HepG2 (cell line): ENCODE data around the gene CLEC2B. TPM values are rescaled to one million over a fixed set of nuclear protein-coding genes. Genes with fewer than 3 reads are reported as not detected.

Experiments used
- ATAC-seq: fragments of 200-7000 bp; cut with Tn5 transposase; 3 replicates; pipeline ENCODE4 v1.9.1; 2020; ENCODE audit warnings: mild to moderate bottlenecking, moderate library complexity
- BruUV-seq: library from RNA; stranded (reverse); fragments of 400-500 nt; replicated peaks from 2 replicates; lab custom pipeline; 2021; lab: Mats Ljungman, UMichigan
- CTCF ChIA-PET: fragments of 300-600 bp; formaldehyde crosslinking; extraction: SDS; loops from one replicate; lab custom pipeline; 2021; ENCODE audit warnings: low total read pairs, inconsistent platforms, low intra/inter-chr PET ratio; lab: Yijun Ruan, JAX
- POLR2A ChIA-PET: fragments of 350-600 bp; sonication (Branson Sonifier 250); formaldehyde crosslinking; loops from one replicate; lab custom pipeline; 2020; ENCODE audit warnings: antibody characterized with exemption, inconsistent platforms; lab: Yijun Ruan, JAX
- DNase-seq: peaks from one replicate; pipeline ENCODE4 v3.0.0-alpha.2; 2015; ENCODE audit warnings: low spot score
- FAIRE-seq: peaks from 3 replicates; lab custom pipeline; 2011; peaks lifted over from hg19 to GRCh38; lab: Jason Lieb, UNC
- H2AFZ ChIP-seq: one replicate; pipeline ENCODE4 v1.6.1; 2011; ENCODE audit warnings: low read length, inconsistent platforms
- H3K27ac ChIP-seq: fragments of 300-600 bp; 3 replicates; pipeline ENCODE4 v1.8.0; 2011; ENCODE audit warnings: mixed run types, mild to moderate bottlenecking, mixed read lengths, low read length, inconsistent platforms; ENCODE audit not compliant: insufficient read depth; ENCODE audit errors: extremely low read length
- H3K27me3 ChIP-seq, 2 experiments: fragments of 200-600 bp in 1 of 2; 2 replicates in 1 of 2; 3 replicates in 1 of 2; pipeline versions ENCODE4 v1.6.0 to v1.8.0; 2011; ENCODE audit warnings: low read length in 2 of 2, mild to moderate bottlenecking in 2 of 2, moderate library complexity in 2 of 2, inconsistent platforms in 1 of 2; ENCODE audit not compliant: insufficient read depth in 2 of 2, control insufficient read depth in 1 of 2
- H3K36me3 ChIP-seq, 2 experiments: fragments of 200-600 bp in 1 of 2; replicated peaks in 1 of 2; 2 replicates in 1 of 2; 3 replicates in 1 of 2; pipeline versions ENCODE4 v1.5.1 to v1.8.0; 2011; ENCODE audit warnings: low read length in 2 of 2, inconsistent platforms in 1 of 2; ENCODE audit not compliant: insufficient read depth in 2 of 2, control insufficient read depth in 1 of 2
- H3K4me1 ChIP-seq: 2 replicates; pipeline ENCODE4 v1.5.1; 2012; ENCODE audit warnings: low read length, inconsistent platforms; ENCODE audit not compliant: insufficient read depth
- H3K4me2 ChIP-seq: 2 replicates; pipeline ENCODE4 v1.6.0; 2011; ENCODE audit warnings: low read depth, low read length, inconsistent platforms
- H3K4me3 ChIP-seq, 3 experiments: fragments of 200-600 bp in 1 of 3; sonication (generic), shearing (Covaris generic) in 1 of 3; replicated peaks in 1 of 3; 2 replicates each; pipeline ENCODE4 v1.5.1; 2011 to 2016; ENCODE audit warnings: low read length in 3 of 3, inconsistent platforms in 2 of 3, low read depth in 2 of 3, mild to moderate bottlenecking in 2 of 3, control low read depth in 1 of 3, mixed read lengths in 1 of 3; ENCODE audit not compliant: insufficient read depth in 1 of 3
- H3K79me2 ChIP-seq: one replicate; pipeline ENCODE4 v1.6.1; 2011; ENCODE audit warnings: low read length, inconsistent platforms; ENCODE audit not compliant: insufficient read depth
- H3K9ac ChIP-seq: 2 replicates; pipeline ENCODE4 v1.6.0; 2011; ENCODE audit warnings: mild to moderate bottlenecking, low read depth, low read length, inconsistent platforms; ENCODE audit not compliant: insufficient read depth
- H3K9me3 ChIP-seq: 2 replicates; pipeline ENCODE4 v1.5.1; 2012; ENCODE audit warnings: mild to moderate bottlenecking, low read length
- H4K20me1 ChIP-seq: 2 replicates; pipeline ENCODE4 v1.6.0; 2011; ENCODE audit warnings: inconsistent platforms, mild to moderate bottlenecking, low read length, moderate library complexity; ENCODE audit not compliant: insufficient read depth
- BRD4 ChIP-seq: sonication (generic); formaldehyde crosslinking; IDR thresholded peaks from 2 replicates; pipeline ENCODE4 v1.4.0; 2020; ENCODE audit warnings: missing genetic modification reagents
- CBX5 ChIP-seq: sonication (generic); formaldehyde crosslinking; IDR thresholded peaks from 2 replicates; pipeline ENCODE4 v1.4.0; 2020; ENCODE audit warnings: missing genetic modification reagents, borderline replicate concordance
- CREB1 ChIP-seq, 2 experiments: fragments of 450-650 bp in 1 of 2; IDR thresholded peaks; 2 replicates each; pipeline ENCODE4 v1.6.1; 2016 to 2017; ENCODE audit warnings: control low read depth in 1 of 2, mild to moderate bottlenecking in 1 of 2, missing compliant biosample characterization in 1 of 2, missing genetic modification characterization in 1 of 2
- DNMT3B ChIP-seq: conservative IDR thresholded peaks from 2 replicates; pipeline ENCODE4 v1.6.1; 2016; ENCODE audit warnings: missing biosample characterization, control low read depth
- FOSL1 ChIP-seq: sonication (generic); formaldehyde crosslinking; IDR thresholded peaks from 2 replicates; pipeline ENCODE4 v1.9.0; 2021; ENCODE audit warnings: missing genetic modification reagents, borderline replicate concordance
- GABPB1 ChIP-seq: IDR thresholded peaks from 2 replicates; pipeline ENCODE4 v1.6.1; 2016; ENCODE audit warnings: mild to moderate bottlenecking, missing genetic modification reagents, moderate library complexity, missing compliant biosample characterization
- HNRNPK ChIP-seq: fragments of 200-400 bp; formaldehyde crosslinking; IDR thresholded peaks from 2 replicates; pipeline ENCODE4 v1.6.1; 2018; ENCODE audit warnings: low read length, low read depth, moderate library complexity, mild to moderate bottlenecking; ENCODE audit not compliant: poor library complexity, severe bottlenecking
- KDM4B ChIP-seq: sonication (generic); formaldehyde crosslinking; IDR thresholded peaks from 2 replicates; pipeline ENCODE4 v1.4.0; 2020; ENCODE audit warnings: missing genetic modification reagents
- NCOA5 ChIP-seq: sonication (generic); formaldehyde crosslinking; IDR thresholded peaks from 2 replicates; pipeline ENCODE4 v1.4.0; 2020; ENCODE audit warnings: missing genetic modification reagents
- RELA ChIP-seq: sonication (generic); formaldehyde crosslinking; IDR thresholded peaks from 2 replicates; pipeline ENCODE4 v1.4.0; 2020; ENCODE audit warnings: missing genetic modification reagents
- SP140L ChIP-seq: sonication (generic); formaldehyde crosslinking; IDR thresholded peaks from 2 replicates; pipeline ENCODE4 v1.4.0; 2020; ENCODE audit warnings: missing genetic modification reagents, borderline replicate concordance
- YY1 ChIP-seq: IDR thresholded peaks from 2 replicates; pipeline ENCODE4 v1.6.1; 2011; ENCODE audit warnings: low read length, low read depth, moderate library complexity, mild to moderate bottlenecking; ENCODE audit not compliant: insufficient read depth, insufficient replicate concordance
- ZBTB7B ChIP-seq: sonication (generic); formaldehyde crosslinking; IDR thresholded peaks from 2 replicates; pipeline ENCODE4 v1.4.0; 2020; ENCODE audit warnings: missing genetic modification reagents
- ZKSCAN8 ChIP-seq: IDR thresholded peaks from 2 replicates; pipeline ENCODE4 v1.6.1; 2016; ENCODE audit warnings: borderline replicate concordance, missing genetic modification reagents, missing compliant biosample characterization
- ZNF567 ChIP-seq: sonication (generic); formaldehyde crosslinking; IDR thresholded peaks from 2 replicates; pipeline ENCODE4 v1.8.1; 2023; ENCODE audit warnings: mild to moderate bottlenecking, missing genetic modification reagents, borderline replicate concordance
- whole genome bisulfite sequencing: methylation state at CpG from one replicate; pipeline ENCODE4 v1.1.6; 2017; ENCODE audit warnings: low lambda C conversion rate; 5-methylcytosine and 5-hydroxymethylcytosine counted together
- in situ Hi-C: cut with HindIII; loops from 2 replicates; pipeline ENCODE4 v1.10.0; 2017; ENCODE audit warnings: low pct_unique_long_range_greater_than_20kb; ENCODE audit not compliant: extremely low pct_ligation_motif_present
- intact Hi-C: fragments of 100-400 bp; cut with micrococcal nuclease; formaldehyde crosslinking; loops from one replicate; pipeline ENCODE4 v1.10.0; 2022; ENCODE audit not compliant: unreplicated experiment
- polyA plus RNA-seq, 8 experiments: library from polyadenylated mRNA; depleted of rRNA in 3 of 8; stranded (reverse) in 7 of 8; unstranded in 1 of 8; fragments of >200 nt; fragmentation: Illumina TruSeq in 4 of 8; extraction: Trizol in 4 of 8; gene quantifications; 2 replicates each; pipeline versions ENCODE4 v1.2.1 to v1.2.3, GENCODE V29; 2011 to 2016; ENCODE audit warnings: low read depth in 4 of 8, missing spikeins in 1 of 8, mixed read lengths in 1 of 8; ENCODE audit not compliant: insufficient read depth in 1 of 8
- total RNA-seq, 5 experiments: library from RNA; depleted of rRNA; stranded (reverse); fragments of >200 nt; fragmentation: Illumina TruSeq; extraction: Trizol; gene quantifications; 2 replicates each; pipeline ENCODE4 v1.2.3, GENCODE V29; 2016; ENCODE audit warnings: low read depth in 1 of 5
- TF ChIP-seq, protein P1 (sequence below): sonication (generic); formaldehyde crosslinking; IDR thresholded peaks from 2 replicates; pipeline ENCODE4 v1.8.0; 2022; ENCODE audit warnings: mild to moderate bottlenecking, missing genetic modification reagents
- TF ChIP-seq, protein P2 (sequence below): IDR thresholded peaks from 2 replicates; pipeline ENCODE4 v1.6.1; 2016
- TF ChIP-seq, protein P3 (sequence below): sonication (generic); formaldehyde crosslinking; IDR thresholded peaks from 2 replicates; pipeline ENCODE4 v1.8.0; 2022; ENCODE audit warnings: mild to moderate bottlenecking, missing genetic modification reagents; ENCODE audit not compliant: insufficient replicate concordance
- TF ChIP-seq, protein P4 (sequence below): sonication (generic); formaldehyde crosslinking; IDR thresholded peaks from 2 replicates; pipeline ENCODE4 v1.9.0; 2021; ENCODE audit warnings: missing genetic modification reagents, mild to moderate bottlenecking, borderline replicate concordance

Gene CLEC2B
- total and polyA plus RNA-seq, 2 of the 13 experiments (the other 11 are each of a cell fraction or from before 2014, with no cell fraction given), result not detected

DNA sequence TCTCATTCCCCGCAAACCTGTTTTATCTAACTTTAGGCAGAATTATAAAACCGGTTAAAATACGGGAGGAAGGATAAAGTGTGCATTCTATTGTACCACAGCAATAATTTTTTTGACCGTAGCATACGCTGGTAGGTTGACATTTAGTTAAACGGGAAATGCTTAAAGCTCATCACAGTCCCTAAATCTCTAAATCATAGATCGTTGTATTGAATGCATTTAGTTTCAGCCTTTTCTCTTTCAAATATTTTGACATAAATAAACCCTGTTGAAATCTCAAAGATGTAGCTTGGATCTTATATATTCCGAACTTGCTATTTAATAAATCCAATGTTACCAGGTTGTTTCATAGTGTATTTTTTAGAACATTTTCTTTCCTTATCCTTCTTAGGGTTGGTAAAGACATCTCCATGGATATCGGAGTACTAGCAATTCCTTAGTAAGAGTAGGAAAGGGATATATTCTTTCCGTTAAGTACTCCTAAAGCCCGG lies 798 bp downstream of the CLEC2B start:
- POLR2A ChIA-PET, result no interaction called here
- Histone ChIP-seq H3K36me3 (no peaks in the 10 kb centered on the region), H3K9ac (no peak overlapping the region), H3K4me1 (peaks cover 6% of the 10 kb centered on the region; the same call in 1 of the 2 replicates), H4K20me1 (no peaks in the 10 kb centered on the region), H2AFZ (no peak overlapping the region), H3K4me2 (no peak overlapping the region), H3K79me2 (no peaks in the 10 kb centered on the region), H3K27ac (no peak overlapping the region), H3K27me3 (no peaks in the 10 kb centered on the region), H3K9me3 (no peaks in the 10 kb centered on the region), H3K4me3 (no peak overlapping the region)
- ATAC-seq (no peak), DNase-seq (no peak), FAIRE-seq (no peak)
- TF ChIP-seq FOSL1 (no peak), HNRNPK (no peak), ZKSCAN8 (CRISPR knock-in tag) (no peak), CBX5 (CRISPR knock-in tag) (no peak), YY1 (no peak), GABPB1 (CRISPR knock-in tag) (no peak), NCOA5 (CRISPR knock-in tag) (no peak), SP140L (CRISPR knock-in tag) (no peak), DNMT3B (CRISPR knock-in tag) (no peak), CREB1 (IDR thresholded peaks at IDR 0.05) (no peak), CREB1 (CRISPR knock-in tag; IDR thresholded peaks at IDR 0.05) (no peak), BRD4 (CRISPR knock-in tag) (no peak), KDM4B (no peak), ZBTB7B (CRISPR knock-in tag) (no peak), RELA (CRISPR knock-in tag) (no peak), ZNF567 (CRISPR knock-in tag) (no peak)
- TF ChIP-seq, protein P1, sequence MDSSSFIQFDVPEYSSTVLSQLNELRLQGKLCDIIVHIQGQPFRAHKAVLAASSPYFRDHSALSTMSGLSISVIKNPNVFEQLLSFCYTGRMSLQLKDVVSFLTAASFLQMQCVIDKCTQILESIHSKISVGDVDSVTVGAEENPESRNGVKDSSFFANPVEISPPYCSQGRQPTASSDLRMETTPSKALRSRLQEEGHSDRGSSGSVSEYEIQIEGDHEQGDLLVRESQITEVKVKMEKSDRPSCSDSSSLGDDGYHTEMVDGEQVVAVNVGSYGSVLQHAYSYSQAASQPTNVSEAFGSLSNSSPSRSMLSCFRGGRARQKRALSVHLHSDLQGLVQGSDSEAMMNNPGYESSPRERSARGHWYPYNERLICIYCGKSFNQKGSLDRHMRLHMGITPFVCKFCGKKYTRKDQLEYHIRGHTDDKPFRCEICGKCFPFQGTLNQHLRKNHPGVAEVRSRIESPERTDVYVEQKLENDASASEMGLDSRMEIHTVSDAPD (CRISPR knock-in tag), result no peak
- TF ChIP-seq, protein P2, sequence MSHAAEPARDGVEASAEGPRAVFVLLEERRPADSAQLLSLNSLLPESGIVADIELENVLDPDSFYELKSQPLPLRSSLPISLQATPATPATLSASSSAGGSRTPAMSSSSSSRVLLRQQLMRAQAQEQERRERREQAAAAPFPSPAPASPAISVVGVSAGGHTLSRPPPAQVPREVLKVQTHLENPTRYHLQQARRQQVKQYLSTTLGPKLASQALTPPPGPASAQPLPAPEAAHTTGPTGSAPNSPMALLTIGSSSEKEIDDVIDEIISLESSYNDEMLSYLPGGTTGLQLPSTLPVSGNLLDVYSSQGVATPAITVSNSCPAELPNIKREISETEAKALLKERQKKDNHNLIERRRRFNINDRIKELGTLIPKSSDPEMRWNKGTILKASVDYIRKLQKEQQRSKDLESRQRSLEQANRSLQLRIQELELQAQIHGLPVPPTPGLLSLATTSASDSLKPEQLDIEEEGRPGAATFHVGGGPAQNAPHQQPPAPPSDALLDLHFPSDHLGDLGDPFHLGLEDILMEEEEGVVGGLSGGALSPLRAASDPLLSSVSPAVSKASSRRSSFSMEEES, result no peak
- TF ChIP-seq, protein P3, sequence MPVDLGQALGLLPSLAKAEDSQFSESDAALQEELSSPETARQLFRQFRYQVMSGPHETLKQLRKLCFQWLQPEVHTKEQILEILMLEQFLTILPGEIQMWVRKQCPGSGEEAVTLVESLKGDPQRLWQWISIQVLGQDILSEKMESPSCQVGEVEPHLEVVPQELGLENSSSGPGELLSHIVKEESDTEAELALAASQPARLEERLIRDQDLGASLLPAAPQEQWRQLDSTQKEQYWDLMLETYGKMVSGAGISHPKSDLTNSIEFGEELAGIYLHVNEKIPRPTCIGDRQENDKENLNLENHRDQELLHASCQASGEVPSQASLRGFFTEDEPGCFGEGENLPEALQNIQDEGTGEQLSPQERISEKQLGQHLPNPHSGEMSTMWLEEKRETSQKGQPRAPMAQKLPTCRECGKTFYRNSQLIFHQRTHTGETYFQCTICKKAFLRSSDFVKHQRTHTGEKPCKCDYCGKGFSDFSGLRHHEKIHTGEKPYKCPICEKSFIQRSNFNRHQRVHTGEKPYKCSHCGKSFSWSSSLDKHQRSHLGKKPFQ (CRISPR knock-in tag), result no peak
- TF ChIP-seq, protein P4, sequence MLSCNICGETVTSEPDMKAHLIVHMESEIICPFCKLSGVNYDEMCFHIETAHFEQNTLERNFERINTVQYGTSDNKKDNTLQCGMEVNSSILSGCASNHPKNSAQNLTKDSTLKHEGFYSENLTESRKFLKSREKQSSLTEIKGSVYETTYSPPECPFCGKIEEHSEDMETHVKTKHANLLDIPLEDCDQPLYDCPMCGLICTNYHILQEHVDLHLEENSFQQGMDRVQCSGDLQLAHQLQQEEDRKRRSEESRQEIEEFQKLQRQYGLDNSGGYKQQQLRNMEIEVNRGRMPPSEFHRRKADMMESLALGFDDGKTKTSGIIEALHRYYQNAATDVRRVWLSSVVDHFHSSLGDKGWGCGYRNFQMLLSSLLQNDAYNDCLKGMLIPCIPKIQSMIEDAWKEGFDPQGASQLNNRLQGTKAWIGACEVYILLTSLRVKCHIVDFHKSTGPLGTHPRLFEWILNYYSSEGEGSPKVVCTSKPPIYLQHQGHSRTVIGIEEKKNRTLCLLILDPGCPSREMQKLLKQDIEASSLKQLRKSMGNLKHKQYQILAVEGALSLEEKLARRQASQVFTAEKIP, result no peak
- CTCF ChIA-PET, result no interaction called here
- in situ Hi-C loops (no loop called here), intact Hi-C loops (no loop called here)
- 36% methylated on average over 11 of the region's 11 CpGs for WGBS
- no TSS peak for BruUV-seq
